Neural cell (in vitro differentiated cells): ENCODE measurements around the gene USP38. TPM values are rescaled to one million over a fixed set of nuclear protein-coding genes. Genes with fewer than 3 reads are reported as not detected.
A peak's percentile ranks its signal among the peaks of the same experiment; 100 is the strongest.

Experiments
- H2AFZ ChIP-seq: fragments of 200-600, 300-800 bp; sonication (generic), shearing (Covaris generic); 2 replicates; pipeline ENCODE4 v1.6.0; 2014; ENCODE audit warnings: low read depth, mild to moderate bottlenecking, antibody characterized with exemption, low read length, moderate library complexity
- H3F3A ChIP-seq: fragments of 200-600 bp; shearing (Covaris generic); 2 replicates; pipeline ENCODE4 v1.6.1; 2016; ENCODE audit warnings: mild to moderate bottlenecking, moderate library complexity, mixed read lengths, antibody characterized with exemption, low read length; ENCODE audit not compliant: insufficient read depth, poor library complexity, severe bottlenecking
- H3K27ac ChIP-seq: fragments of 200-600, 300-800 bp; sonication (generic), shearing (Covaris generic); 2 replicates; pipeline ENCODE4 v1.5.1; 2014; ENCODE audit warnings: mild to moderate bottlenecking, low read length, moderate library complexity
- H3K27me3 ChIP-seq: fragments of 300-800, 200-600 bp; sonication (generic), shearing (Covaris generic); 2 replicates; pipeline ENCODE4 v1.6.0; 2014; ENCODE audit warnings: mild to moderate bottlenecking, low read depth, low read length, moderate library complexity; ENCODE audit not compliant: insufficient read depth
- H3K36me3 ChIP-seq: fragments of 300-800, 200-600 bp; sonication (generic), shearing (Covaris generic); 2 replicates; pipeline ENCODE4 v1.5.1; 2014; ENCODE audit warnings: mild to moderate bottlenecking, antibody characterized with exemption, low read length, moderate library complexity; ENCODE audit not compliant: insufficient read depth
- H3K4me2 ChIP-seq: fragments of 300-800, 200-600 bp; sonication (generic), shearing (Covaris generic); 2 replicates; pipeline ENCODE4 v1.6.0; 2014; ENCODE audit warnings: mild to moderate bottlenecking, low read length
- H3K4me3 ChIP-seq: fragments of 300-800, 200-600 bp; sonication (generic), shearing (Covaris generic); 2 replicates; pipeline ENCODE4 v1.5.1; 2014; ENCODE audit warnings: mild to moderate bottlenecking, low read length, moderate library complexity
- H3K79me2 ChIP-seq: fragments of 200-600 bp; shearing (Covaris generic); replicated peaks from 2 replicates; pipeline ENCODE4 v1.6.0; 2014; ENCODE audit warnings: mild to moderate bottlenecking, low read length, moderate library complexity; ENCODE audit not compliant: insufficient read depth
- H3K9ac ChIP-seq: fragments of 300-800, 200-600 bp; sonication (generic), shearing (Covaris generic); 2 replicates; pipeline ENCODE4 v1.6.1; 2016; ENCODE audit warnings: mild to moderate bottlenecking, low read length, mixed read lengths
- H3K9me2 ChIP-seq: fragments of 200-600 bp; shearing (Covaris generic); 2 replicates; pipeline ENCODE4 v1.6.1; 2016; ENCODE audit warnings: mild to moderate bottlenecking, low read length, mixed read lengths; ENCODE audit not compliant: insufficient read depth
- H3K9me3 ChIP-seq: fragments of 200-600, 300-800 bp; sonication (generic), shearing (Covaris generic); 2 replicates; pipeline ENCODE4 v1.6.1; 2016; ENCODE audit warnings: mild to moderate bottlenecking, mixed run types, low read length, moderate library complexity, mixed read lengths
- H4K20me1 ChIP-seq: fragments of 200-600 bp; shearing (Covaris generic); 2 replicates; pipeline ENCODE4 v1.6.1; 2016; ENCODE audit warnings: mild to moderate bottlenecking, mixed run types; ENCODE audit not compliant: insufficient read depth
- EP300 ChIP-seq: fragments of 450-650 bp; conservative IDR thresholded peaks from 2 replicates; pipeline ENCODE4 v1.6.1; 2014; ENCODE audit warnings: antibody characterized with exemption, mild to moderate bottlenecking, moderate library complexity; ENCODE audit not compliant: poor library complexity, severe bottlenecking
- EZH2 ChIP-seq: fragments of 200-600, 300-800 bp; shearing (Covaris generic), sonication (generic); IDR thresholded peaks from 2 replicates; pipeline ENCODE4 v1.6.1; 2014; ENCODE audit warnings: antibody characterized with exemption, low read length, borderline replicate concordance, mild to moderate bottlenecking; ENCODE audit not compliant: insufficient read depth, poor library complexity, severe bottlenecking
- MXI1 ChIP-seq: fragments of 450-650 bp; conservative IDR thresholded peaks from 2 replicates; pipeline ENCODE4 v1.6.1; 2014; ENCODE audit warnings: antibody characterized with exemption, mild to moderate bottlenecking; ENCODE audit not compliant: poor library complexity, severe bottlenecking
- POLR2AphosphoS5 ChIP-seq: IDR thresholded peaks from 2 replicates; pipeline ENCODE4 v1.6.1; 2012
- RAD21 ChIP-seq: fragments of 450-650 bp; conservative IDR thresholded peaks from 2 replicates; pipeline ENCODE4 v1.6.1; 2014; ENCODE audit warnings: antibody characterized with exemption, mild to moderate bottlenecking, moderate library complexity
- SMC3 ChIP-seq: fragments of 450-650 bp; conservative IDR thresholded peaks from 2 replicates; pipeline ENCODE4 v1.6.1; 2014; ENCODE audit warnings: antibody characterized with exemption, mild to moderate bottlenecking, moderate library complexity; ENCODE audit not compliant: poor library complexity
- TAF1 ChIP-seq: IDR thresholded peaks from 2 replicates; pipeline ENCODE4 v1.6.1; 2012; ENCODE audit warnings: low read depth
- polyA plus RNA-seq: library from polyadenylated mRNA; depleted of rRNA; stranded (reverse); fragments of >200 nt; gene quantifications from 2 replicates; pipeline ENCODE4 v1.2.3, GENCODE V29; 2014
- TF ChIP-seq, protein P1 (sequence below): IDR thresholded peaks from 2 replicates; pipeline ENCODE4 v1.6.1; 2012; ENCODE audit warnings: borderline replicate concordance
- TF ChIP-seq, protein P2 (sequence below): fragments of 450-650 bp; IDR thresholded peaks from 2 replicates; pipeline ENCODE4 v1.5.1; 2014; ENCODE audit warnings: antibody characterized with exemption, mild to moderate bottlenecking, moderate library complexity; ENCODE audit not compliant: poor library complexity, severe bottlenecking

The USP38 gene
- polyA plus RNA-seq, 1 donor from 2014 or later = 9.5 TPM

DNA sequence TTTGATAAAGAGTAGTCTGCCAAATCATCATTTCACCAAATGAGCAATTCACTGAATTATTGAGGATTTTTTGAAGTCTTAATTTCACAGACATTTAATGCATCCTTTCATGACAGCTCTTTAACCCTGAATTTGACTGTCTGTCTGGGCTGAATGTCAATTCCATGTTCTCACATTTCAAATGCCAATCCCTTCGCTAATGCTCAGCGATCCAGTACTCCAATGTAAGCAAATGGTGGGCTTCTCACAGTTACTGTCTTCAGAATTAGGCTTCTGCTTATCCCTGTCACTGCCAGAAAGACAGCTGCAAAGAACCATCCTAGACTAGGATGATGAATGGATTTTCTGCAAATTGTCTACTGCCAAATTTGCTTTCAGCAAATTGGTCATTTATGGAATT is 36.2 kb upstream of the USP38 start:
- Histone ChIP-seq H3F3A (peaks cover 3% of the 10 kb centered on the region), H3K36me3 (no peaks in the 10 kb centered on the region), H4K20me1 (no peaks in the 10 kb centered on the region), H3K4me2 (no peak overlapping the region), H3K9me2 (no peaks in the 10 kb centered on the region), H3K9ac (no peak overlapping the region), H3K27ac (no peak overlapping the region), H3K27me3 (no peaks in the 10 kb centered on the region), H2AFZ (no peak overlapping the region), H3K9me3 (no peaks in the 10 kb centered on the region), H3K4me3 (peak overlapping the region; percentile 26), H3K79me2 (no peaks in the 10 kb centered on the region)
- TF ChIP-seq EZH2 = no peak
- TF ChIP-seq TAF1 = no peak
- TF ChIP-seq, protein P1, sequence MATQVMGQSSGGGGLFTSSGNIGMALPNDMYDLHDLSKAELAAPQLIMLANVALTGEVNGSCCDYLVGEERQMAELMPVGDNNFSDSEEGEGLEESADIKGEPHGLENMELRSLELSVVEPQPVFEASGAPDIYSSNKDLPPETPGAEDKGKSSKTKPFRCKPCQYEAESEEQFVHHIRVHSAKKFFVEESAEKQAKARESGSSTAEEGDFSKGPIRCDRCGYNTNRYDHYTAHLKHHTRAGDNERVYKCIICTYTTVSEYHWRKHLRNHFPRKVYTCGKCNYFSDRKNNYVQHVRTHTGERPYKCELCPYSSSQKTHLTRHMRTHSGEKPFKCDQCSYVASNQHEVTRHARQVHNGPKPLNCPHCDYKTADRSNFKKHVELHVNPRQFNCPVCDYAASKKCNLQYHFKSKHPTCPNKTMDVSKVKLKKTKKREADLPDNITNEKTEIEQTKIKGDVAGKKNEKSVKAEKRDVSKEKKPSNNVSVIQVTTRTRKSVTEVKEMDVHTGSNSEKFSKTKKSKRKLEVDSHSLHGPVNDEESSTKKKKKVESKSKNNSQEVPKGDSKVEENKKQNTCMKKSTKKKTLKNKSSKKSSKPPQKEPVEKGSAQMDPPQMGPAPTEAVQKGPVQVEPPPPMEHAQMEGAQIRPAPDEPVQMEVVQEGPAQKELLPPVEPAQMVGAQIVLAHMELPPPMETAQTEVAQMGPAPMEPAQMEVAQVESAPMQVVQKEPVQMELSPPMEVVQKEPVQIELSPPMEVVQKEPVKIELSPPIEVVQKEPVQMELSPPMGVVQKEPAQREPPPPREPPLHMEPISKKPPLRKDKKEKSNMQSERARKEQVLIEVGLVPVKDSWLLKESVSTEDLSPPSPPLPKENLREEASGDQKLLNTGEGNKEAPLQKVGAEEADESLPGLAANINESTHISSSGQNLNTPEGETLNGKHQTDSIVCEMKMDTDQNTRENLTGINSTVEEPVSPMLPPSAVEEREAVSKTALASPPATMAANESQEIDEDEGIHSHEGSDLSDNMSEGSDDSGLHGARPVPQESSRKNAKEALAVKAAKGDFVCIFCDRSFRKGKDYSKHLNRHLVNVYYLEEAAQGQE = peak; percentile 25
- TF ChIP-seq RAD21 = no peak
- peak; percentile 68 for TF ChIP-seq EP300

DNA sequence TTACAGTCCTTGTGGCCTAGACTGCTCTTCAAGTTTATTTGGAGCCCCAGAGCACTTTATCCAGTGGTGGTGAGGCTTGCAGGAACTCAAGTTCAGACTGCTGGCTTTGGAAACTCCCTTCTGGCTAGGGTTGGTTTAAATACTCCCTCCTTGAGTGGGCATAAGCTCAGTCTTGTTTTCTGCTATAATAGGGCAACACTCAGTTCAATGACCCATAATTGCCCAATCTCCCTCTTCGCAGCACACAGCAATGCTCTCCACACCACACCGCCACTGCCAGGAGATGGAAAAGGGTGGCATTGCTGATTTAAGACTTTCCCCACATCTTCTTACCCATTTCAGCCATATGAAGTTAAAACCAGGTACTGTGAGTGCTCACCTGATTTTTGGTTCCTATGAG is 27.9 kb upstream of the USP38 start:
- TF ChIP-seq MXI1 (no peak), SMC3 (no peak), POLR2AphosphoS5 (no peak)
- TF ChIP-seq, protein P2, sequence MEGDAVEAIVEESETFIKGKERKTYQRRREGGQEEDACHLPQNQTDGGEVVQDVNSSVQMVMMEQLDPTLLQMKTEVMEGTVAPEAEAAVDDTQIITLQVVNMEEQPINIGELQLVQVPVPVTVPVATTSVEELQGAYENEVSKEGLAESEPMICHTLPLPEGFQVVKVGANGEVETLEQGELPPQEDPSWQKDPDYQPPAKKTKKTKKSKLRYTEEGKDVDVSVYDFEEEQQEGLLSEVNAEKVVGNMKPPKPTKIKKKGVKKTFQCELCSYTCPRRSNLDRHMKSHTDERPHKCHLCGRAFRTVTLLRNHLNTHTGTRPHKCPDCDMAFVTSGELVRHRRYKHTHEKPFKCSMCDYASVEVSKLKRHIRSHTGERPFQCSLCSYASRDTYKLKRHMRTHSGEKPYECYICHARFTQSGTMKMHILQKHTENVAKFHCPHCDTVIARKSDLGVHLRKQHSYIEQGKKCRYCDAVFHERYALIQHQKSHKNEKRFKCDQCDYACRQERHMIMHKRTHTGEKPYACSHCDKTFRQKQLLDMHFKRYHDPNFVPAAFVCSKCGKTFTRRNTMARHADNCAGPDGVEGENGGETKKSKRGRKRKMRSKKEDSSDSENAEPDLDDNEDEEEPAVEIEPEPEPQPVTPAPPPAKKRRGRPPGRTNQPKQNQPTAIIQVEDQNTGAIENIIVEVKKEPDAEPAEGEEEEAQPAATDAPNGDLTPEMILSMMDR = no peak
- Histone ChIP-seq H3F3A (no peaks in the 10 kb centered on the region), H3K9me3 (no peaks in the 10 kb centered on the region), H3K27me3 (no peaks in the 10 kb centered on the region), H3K4me3 (no peak overlapping the region), H3K79me2 (no peaks in the 10 kb centered on the region), H3K27ac (no peak overlapping the region), H3K4me2 (no peak overlapping the region), H4K20me1 (no peaks in the 10 kb centered on the region), H3K9ac (no peak overlapping the region), H2AFZ (no peak overlapping the region), H3K9me2 (no peaks in the 10 kb centered on the region), H3K36me3 (no peaks in the 10 kb centered on the region)

DNA sequence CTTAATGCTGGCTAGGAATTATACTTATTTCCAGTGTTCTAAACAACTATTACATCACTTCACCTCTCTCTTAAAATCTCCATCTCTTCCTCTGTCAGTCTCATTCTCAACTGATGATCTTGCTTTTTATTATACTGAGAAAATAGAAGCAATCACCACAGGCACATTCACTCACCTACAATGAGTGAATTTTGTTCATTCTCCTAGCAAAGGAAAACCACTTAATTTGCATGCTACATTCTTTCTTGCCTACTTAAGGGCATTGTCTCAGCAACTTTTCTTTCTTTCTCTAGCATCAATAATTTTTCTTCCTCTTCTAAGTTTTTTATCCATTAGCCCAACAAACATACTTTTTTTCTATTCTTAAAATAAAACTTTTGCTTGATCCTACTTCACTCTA is 21.1 kb upstream of the USP38 start:
- no peaks in the 10 kb centered on the region for H3K36me3 ChIP-seq
- no peak overlapping the region for H2AFZ ChIP-seq
- no peaks in the 10 kb centered on the region for H4K20me1 ChIP-seq

More for the DNA sequence above, 21.1 kb upstream of the USP38 start:
- H3K27ac ChIP-seq = no peak overlapping the region
- H3K9ac ChIP-seq = no peak overlapping the region
- no peaks in the 10 kb centered on the region for H3K9me3 ChIP-seq
- H3K27me3 ChIP-seq = no peaks in the 10 kb centered on the region
- H3K9me2 ChIP-seq = no peaks in the 10 kb centered on the region
- TF ChIP-seq, protein P2 = no peak
- TF ChIP-seq EZH2 = no peak
- TF ChIP-seq EP300 = no peak
- TF ChIP-seq POLR2AphosphoS5 = no peak
- no peak for TF ChIP-seq MXI1
- TF ChIP-seq, protein P1 = no peak
- TF ChIP-seq SMC3 = no peak
- no peak for TF ChIP-seq RAD21
- TF ChIP-seq TAF1 = no peak
- no peak overlapping the region for H3K4me3 ChIP-seq
- H3K79me2 ChIP-seq = no peaks in the 10 kb centered on the region
- H3K4me2 ChIP-seq = no peak overlapping the region
- H3F3A ChIP-seq = no peaks in the 10 kb centered on the region
